Tibial nerve (tissue), 4 donors: Measurements from ENCODE around the gene SART3. TPM values are rescaled to one million over a fixed set of nuclear protein-coding genes. Genes with fewer than 3 reads are reported as not detected.

Source experiments
- DNase-seq, 2 donors: peaks; one replicate each; pipeline ENCODE4 v3.0.0-alpha.2; 2019; ENCODE audit warnings: low spot score in 2 of 2
- H3K27ac ChIP-seq, 4 donors: fragments of 200-600 bp; sonication (generic) in 3 of 4; one replicate each; pipeline ENCODE4 v1.5.1; 2017 to 2019; ENCODE audit warnings: mild to moderate bottlenecking in 1 of 4
- H3K27me3 ChIP-seq, 2 donors: fragments of 200-600 bp; sonication (generic) in 1 of 2; one replicate each; pipeline versions ENCODE4 v1.5.1 to v1.6.0; 2017 to 2019
- H3K36me3 ChIP-seq, 3 donors: fragments of 200-600 bp; sonication (generic); one replicate each; pipeline ENCODE4 v1.5.1; 2018 to 2019
- H3K4me1 ChIP-seq, 4 donors: fragments of 200-600 bp; sonication (generic) in 3 of 4; one replicate each; pipeline ENCODE4 v1.5.1; 2017 to 2019
- H3K4me3 ChIP-seq, 4 donors: fragments of 200-600 bp; sonication (generic) in 3 of 4; one replicate each; pipeline ENCODE4 v1.5.1; 2017 to 2019; ENCODE audit warnings: mild to moderate bottlenecking in 1 of 4, moderate library complexity in 1 of 4
- H3K9me3 ChIP-seq, 4 donors: fragments of 200-600 bp; sonication (generic) in 3 of 4; one replicate each; pipeline ENCODE4 v1.5.1; 2017 to 2019
- EP300 ChIP-seq, 2 donors: sonication (generic); formaldehyde crosslinking; IDR thresholded peaks; one replicate each; pipeline ENCODE4 v1.6.1; 2017; ENCODE audit warnings: antibody characterized with exemption in 2 of 2, mild to moderate bottlenecking in 1 of 2
- POLR2A ChIP-seq, 2 donors: fragments of 450-650 bp; IDR thresholded peaks; one replicate each; pipeline ENCODE4 v1.6.1; 2017; ENCODE audit warnings: antibody characterized with exemption in 2 of 2, mild to moderate bottlenecking in 2 of 2, moderate library complexity in 2 of 2
- WGBS, 2 donors: methylation state at CpG; one replicate each; pipeline ENCODE4 v1.1.5; 2018; 5-methylcytosine and 5-hydroxymethylcytosine counted together
- total RNA-seq, 4 donors: library from RNA; depleted of rRNA; stranded (reverse); fragments of >200 nt; gene quantifications; one replicate each; pipeline ENCODE4 v1.1.0, GENCODE V29; 2016
- TF ChIP-seq, protein P1 (sequence below), 5 experiments: fragments of 200-600 bp in 3 of 5; fragments of 450-650 bp in 2 of 5; sonication (generic) in 3 of 5; IDR thresholded peaks; one replicate each; pipeline ENCODE4 v1.5.1; 2016 to 2019; ENCODE audit warnings: antibody characterized with exemption in 5 of 5, mild to moderate bottlenecking in 3 of 5, moderate library complexity in 2 of 5

SART3 gene, protein sequence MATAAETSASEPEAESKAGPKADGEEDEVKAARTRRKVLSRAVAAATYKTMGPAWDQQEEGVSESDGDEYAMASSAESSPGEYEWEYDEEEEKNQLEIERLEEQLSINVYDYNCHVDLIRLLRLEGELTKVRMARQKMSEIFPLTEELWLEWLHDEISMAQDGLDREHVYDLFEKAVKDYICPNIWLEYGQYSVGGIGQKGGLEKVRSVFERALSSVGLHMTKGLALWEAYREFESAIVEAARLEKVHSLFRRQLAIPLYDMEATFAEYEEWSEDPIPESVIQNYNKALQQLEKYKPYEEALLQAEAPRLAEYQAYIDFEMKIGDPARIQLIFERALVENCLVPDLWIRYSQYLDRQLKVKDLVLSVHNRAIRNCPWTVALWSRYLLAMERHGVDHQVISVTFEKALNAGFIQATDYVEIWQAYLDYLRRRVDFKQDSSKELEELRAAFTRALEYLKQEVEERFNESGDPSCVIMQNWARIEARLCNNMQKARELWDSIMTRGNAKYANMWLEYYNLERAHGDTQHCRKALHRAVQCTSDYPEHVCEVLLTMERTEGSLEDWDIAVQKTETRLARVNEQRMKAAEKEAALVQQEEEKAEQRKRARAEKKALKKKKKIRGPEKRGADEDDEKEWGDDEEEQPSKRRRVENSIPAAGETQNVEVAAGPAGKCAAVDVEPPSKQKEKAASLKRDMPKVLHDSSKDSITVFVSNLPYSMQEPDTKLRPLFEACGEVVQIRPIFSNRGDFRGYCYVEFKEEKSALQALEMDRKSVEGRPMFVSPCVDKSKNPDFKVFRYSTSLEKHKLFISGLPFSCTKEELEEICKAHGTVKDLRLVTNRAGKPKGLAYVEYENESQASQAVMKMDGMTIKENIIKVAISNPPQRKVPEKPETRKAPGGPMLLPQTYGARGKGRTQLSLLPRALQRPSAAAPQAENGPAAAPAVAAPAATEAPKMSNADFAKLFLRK
- 10 to 100 TPM; 51.3 to 70.1 (median 63.4) TPM for total RNA-seq

- TF ChIP-seq POLR2A (IDR thresholded peaks at IDR 0.05): peak in 1 of 2 donors; percentile 43
- peak; percentile 88 to 97 for TF ChIP-seq EP300 (IDR thresholded peaks at IDR 0.05)
- TF ChIP-seq, protein P1, sequence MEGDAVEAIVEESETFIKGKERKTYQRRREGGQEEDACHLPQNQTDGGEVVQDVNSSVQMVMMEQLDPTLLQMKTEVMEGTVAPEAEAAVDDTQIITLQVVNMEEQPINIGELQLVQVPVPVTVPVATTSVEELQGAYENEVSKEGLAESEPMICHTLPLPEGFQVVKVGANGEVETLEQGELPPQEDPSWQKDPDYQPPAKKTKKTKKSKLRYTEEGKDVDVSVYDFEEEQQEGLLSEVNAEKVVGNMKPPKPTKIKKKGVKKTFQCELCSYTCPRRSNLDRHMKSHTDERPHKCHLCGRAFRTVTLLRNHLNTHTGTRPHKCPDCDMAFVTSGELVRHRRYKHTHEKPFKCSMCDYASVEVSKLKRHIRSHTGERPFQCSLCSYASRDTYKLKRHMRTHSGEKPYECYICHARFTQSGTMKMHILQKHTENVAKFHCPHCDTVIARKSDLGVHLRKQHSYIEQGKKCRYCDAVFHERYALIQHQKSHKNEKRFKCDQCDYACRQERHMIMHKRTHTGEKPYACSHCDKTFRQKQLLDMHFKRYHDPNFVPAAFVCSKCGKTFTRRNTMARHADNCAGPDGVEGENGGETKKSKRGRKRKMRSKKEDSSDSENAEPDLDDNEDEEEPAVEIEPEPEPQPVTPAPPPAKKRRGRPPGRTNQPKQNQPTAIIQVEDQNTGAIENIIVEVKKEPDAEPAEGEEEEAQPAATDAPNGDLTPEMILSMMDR (IDR thresholded peaks at IDR 0.05): peak in 1 of 5 experiments; percentile 25
- peak within 1 kb of the TSS; percentile 81 to 97 (median 89) for H3K27ac ChIP-seq
- no peaks in the 10 kb centered on the region for H3K9me3 ChIP-seq
- H3K36me3 ChIP-seq: peaks cover 0 to 27% (median 3%) of the 10 kb centered on the region in 3 donors
- peaks cover 0 to 77% (median 23%) of the 10 kb centered on the region in 4 donors for H3K4me1 ChIP-seq
- peak; percentile 54 to 73 for DNase-seq
- H3K27me3 ChIP-seq: no peaks in the 10 kb centered on the region
- WGBS, 2 donors: 0 to 1% methylated on average over 56 to 57 of the region's 57 CpGs
- H3K4me3 ChIP-seq: peak within 1 kb of the TSS; percentile 62 to 96 (median 88)
Measured at GRCh38 chr12:108560752-108561719, at the start of gene SART3. SART3 (minus strand) TSS chr12:108561173; CDS start chr12:108561154, 19 bp downstream.

DNA sequence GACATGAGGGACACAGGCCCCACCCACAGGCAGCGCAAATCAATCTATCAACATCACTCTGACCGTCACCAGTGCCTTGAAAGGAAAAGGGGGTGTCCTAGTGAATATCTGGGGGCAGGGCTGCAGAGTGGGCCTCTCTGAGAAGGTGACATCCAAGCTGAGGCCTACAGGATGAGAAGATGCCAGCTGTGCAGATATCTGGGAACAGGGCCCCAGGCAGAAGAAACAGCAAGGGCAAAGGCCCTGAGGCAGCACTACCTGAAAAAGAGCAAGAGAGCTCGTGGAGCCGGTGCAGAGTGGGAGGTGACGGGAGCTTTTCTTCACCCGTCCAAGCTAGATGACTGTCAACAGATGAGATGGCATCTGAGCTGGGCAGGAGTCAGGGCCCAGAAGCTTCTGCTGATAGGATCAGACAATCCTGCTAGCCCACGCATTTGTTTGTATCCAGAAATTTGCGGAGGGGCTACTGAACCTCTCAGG, 49.4 kb upstream of the SART3 start:
- 85 to 89% methylated on average over 8 of the region's 8 CpGs for WGBS, 2 donors
- TF ChIP-seq, protein P1 (IDR thresholded peaks at IDR 0.05): no peak
- no peak for TF ChIP-seq POLR2A (IDR thresholded peaks at IDR 0.05)
- no peak for TF ChIP-seq EP300 (IDR thresholded peaks at IDR 0.05)
- peaks cover 0 to 3% of the 10 kb centered on the region in 2 donors for H3K27me3 ChIP-seq
- H3K27ac ChIP-seq: peak overlapping the region in 1 of 4 donors; percentile 58
- no peak for DNase-seq
- no peaks in the 10 kb centered on the region for H3K36me3 ChIP-seq
- peaks cover 0 to 38% (median 1%) of the 10 kb centered on the region in 4 donors for H3K4me1 ChIP-seq
- H3K9me3 ChIP-seq: no peaks in the 10 kb centered on the region
- no peak overlapping the region for H3K4me3 ChIP-seq

DNA sequence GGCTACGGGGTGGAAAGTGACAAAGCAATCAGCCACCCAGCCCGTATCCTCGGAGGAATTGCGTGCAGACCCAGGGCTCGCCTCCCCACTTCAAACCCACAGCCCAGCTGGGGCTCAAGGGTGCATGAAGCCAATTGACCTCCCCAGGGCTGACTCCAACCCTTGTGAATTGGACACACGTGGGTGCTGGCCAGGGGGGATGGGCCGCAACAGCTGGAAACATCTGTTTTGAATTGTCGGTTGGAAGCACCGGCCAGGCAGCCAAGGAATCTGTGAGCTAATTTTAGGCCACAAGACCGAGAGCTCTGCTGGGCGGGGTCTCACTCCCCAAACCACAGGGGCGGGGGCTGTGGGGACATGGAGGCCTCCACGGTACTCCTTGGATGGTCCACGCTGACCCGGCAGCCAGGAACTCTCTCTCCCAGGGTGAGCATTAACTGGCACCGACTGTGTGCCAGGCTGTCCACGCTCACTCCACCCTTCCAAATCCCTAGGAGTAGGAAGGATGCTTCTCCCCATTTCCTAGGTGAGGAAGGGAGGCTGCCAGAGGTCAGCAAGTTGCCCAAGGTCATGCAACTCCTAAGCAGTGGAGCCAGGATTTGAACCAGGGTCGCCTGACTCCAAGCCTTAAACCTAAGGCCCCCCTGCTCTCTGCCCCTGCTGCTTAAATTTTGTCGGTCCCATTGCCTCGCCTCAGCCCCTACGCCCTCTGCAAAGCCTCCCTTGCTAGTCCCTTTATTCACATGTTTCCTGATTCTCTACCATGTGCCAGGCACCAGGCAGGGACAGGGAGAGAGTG, 48.8 kb upstream of the SART3 start:
- peak; percentile 68 to 76 for DNase-seq

More for the DNA sequence above, 48.8 kb upstream of the SART3 start:
- Histone ChIP-seq H3K27me3 (peaks cover 0 to 3% of the 10 kb centered on the region in 2 donors), H3K36me3 (no peaks in the 10 kb centered on the region), H3K27ac (peak overlapping the region in 2 of 4 donors; percentile 14 to 58), H3K9me3 (no peaks in the 10 kb centered on the region), H3K4me1 (peaks cover 0 to 39% (median 1%) of the 10 kb centered on the region in 4 donors), H3K4me3 (no peak overlapping the region)
- WGBS, 2 donors: 44 to 48% methylated on average over 12 to 21 of the region's 21 CpGs
- TF ChIP-seq, protein P1 (IDR thresholded peaks at IDR 0.05): no peak
- peak in 1 of 2 donors; percentile 44 for TF ChIP-seq EP300 (IDR thresholded peaks at IDR 0.05)
